Activated CD4-positive, alpha-beta T cell treated with anti-CD3 and anti-CD28 coated beads for 36 hours (primary cell): Measurements from ENCODE around the gene MAPK1. TPM values are rescaled to one million over a fixed set of nuclear protein-coding genes. Genes with fewer than 3 reads are reported as not detected.
A peak's percentile ranks its signal among the peaks of the same experiment; 100 is the strongest.
"Not testable (repeated sequence)": the region's sequence is repeated elsewhere in the genome, so short reads cannot be mapped to it uniquely, and the experiment has no call there.

Experiments
- ATAC-seq: fragments of 200-7000 bp; cut with Tn5 transposase; one replicate; pipeline ENCODE4 v1.10.0; 2021; ENCODE audit warnings: mild to moderate bottlenecking, moderate library complexity
- CTCF ChIA-PET: fragments of 350-600 bp; sonication (Branson Sonifier 250); formaldehyde crosslinking; loops from one replicate; lab custom pipeline; 2021; ENCODE audit warnings: antibody characterized with exemption; lab: Charles Lee
- POLR2A ChIA-PET: fragments of 350-600 bp; sonication (Branson Sonifier 250); formaldehyde crosslinking; loops from one replicate; lab custom pipeline; 2021; ENCODE audit warnings: antibody characterized with exemption, inconsistent platforms; lab: Charles Lee
- DNase-seq: peaks from one replicate; pipeline ENCODE4 v3.0.0-alpha.2; 2020
- H3K27ac Mint-ChIP-seq: one replicate; pipeline ENCODE4 v1.8.0; 2021; ENCODE audit warnings: mixed read lengths
- H3K27me3 Mint-ChIP-seq: one replicate; pipeline ENCODE4 v1.8.0; 2021; ENCODE audit warnings: mixed read lengths
- H3K36me3 Mint-ChIP-seq: one replicate; pipeline ENCODE4 v1.8.0; 2021; ENCODE audit warnings: low read depth, mixed read lengths
- H3K4me1 Mint-ChIP-seq: one replicate; pipeline ENCODE4 v1.8.0; 2021; ENCODE audit warnings: mixed read lengths
- H3K4me3 Mint-ChIP-seq: one replicate; pipeline ENCODE4 v1.8.0; 2021; ENCODE audit warnings: mild to moderate bottlenecking, moderate library complexity, mixed read lengths
- H3K9me3 Mint-ChIP-seq: one replicate; pipeline ENCODE4 v1.8.0; 2021; ENCODE audit warnings: low read depth, mixed read lengths
- intact Hi-C, 2 experiments: fragments of 100-400 bp; cut with DNase I in 1 of 2; cut with micrococcal nuclease in 1 of 2; formaldehyde crosslinking; loops; one replicate each; pipeline versions ENCODE4 v1.14.2 to v1.15.1; 2022 to 2024; cut with DNase I, micrococcal nuclease
- total RNA-seq, 2 experiments: library from RNA; stranded (reverse); gene quantifications; one replicate each; pipeline ENCODE4 v1.2.3, GENCODE V29; 2021

MAPK1 gene
- total RNA-seq, 2 experiments from 2014 or later = 91.9 to 108 TPM

GRCh38 chr22:21735200-21736083 lies 132.0 kb downstream of the MAPK1 start, which contains the start of gene YPEL1:
TSS of gene YPEL1 (minus strand) at chr22:21735794. CDS start at chr22:21710744, 25,050 bp downstream.
- H3K36me3 Mint-ChIP-seq = no peaks in the 10 kb centered on the region
- H3K4me1 Mint-ChIP-seq = peaks cover 10% of the 10 kb centered on the region
- H3K4me3 Mint-ChIP-seq = peak within 1 kb of the TSS; percentile 84
- H3K27ac Mint-ChIP-seq = peak within 1 kb of the TSS; percentile 79
- intact Hi-C loops = loop anchor here in 1 of 2 experiments (1.0 to 2.0 kb wide), 8 partner anchors 27 to 217 kb away; partner anchors contain the start of genes MAPK1, PPM1F and YDJC
- CTCF ChIA-PET = interaction anchor here (0.8 to 0.9 kb wide), 4 partner anchors 29 to 230 kb away, joined by 3 read pairs; no protein-coding TSS in a partner anchor
- H3K27me3 Mint-ChIP-seq = peaks cover 3% of the 10 kb centered on the region
- peak; percentile 95 for ATAC-seq
- POLR2A ChIA-PET = interaction anchor here (0.5 to 1.9 kb wide), 3 partner anchors 20 to 234 kb away, joined by 3 to 6 read pairs (median 3); no protein-coding TSS in a partner anchor
- no peaks in the 10 kb centered on the region for H3K9me3 Mint-ChIP-seq
- DNase-seq = peak; percentile 96

DNA sequence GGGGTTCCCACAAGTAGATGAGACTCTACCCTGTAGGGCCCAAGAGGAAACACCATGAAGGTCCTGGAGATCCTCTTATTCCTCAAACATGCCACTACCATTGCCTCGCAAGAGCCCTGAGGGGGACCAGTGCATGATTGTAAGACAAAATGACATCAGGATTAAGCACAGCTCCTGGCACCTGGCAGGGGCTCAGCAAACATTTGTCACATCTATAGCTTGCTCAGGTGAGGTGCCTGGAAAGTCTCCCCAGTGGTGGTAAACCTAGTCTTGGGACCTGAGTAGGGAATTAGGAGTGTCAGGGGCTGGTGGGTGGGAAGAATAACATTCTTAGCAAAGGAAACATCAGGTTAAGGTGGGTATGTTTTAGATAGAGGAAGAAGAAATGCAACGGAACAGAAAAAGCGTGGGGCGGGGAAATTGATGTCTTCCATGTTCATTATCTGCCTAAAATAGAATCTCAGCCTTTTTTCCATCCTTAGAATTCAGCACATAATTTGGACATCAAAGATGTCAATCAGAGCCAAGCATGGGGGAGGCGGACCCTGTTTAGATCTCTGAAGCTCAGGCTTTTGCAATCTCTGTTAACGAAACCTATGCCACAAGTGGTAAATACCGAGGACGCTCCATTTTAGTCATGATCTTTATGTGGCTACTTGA lies 132.8 kb downstream of the MAPK1 start:
- H3K36me3 Mint-ChIP-seq = no peaks in the 10 kb centered on the region
- H3K27ac Mint-ChIP-seq = peak overlapping the region; percentile 79
- peaks cover 10% of the 10 kb centered on the region for H3K4me1 Mint-ChIP-seq
- ChIA-PET CTCF (interaction anchor here (0.6 to 0.9 kb wide), 3 partner anchors 30 to 794 kb away, joined by 3 read pairs; no protein-coding TSS in a partner anchor), POLR2A (interaction anchor here (0.6 to 1.9 kb wide), 2 partner anchors 28 to 235 kb away, joined by 3 to 6 read pairs; no protein-coding TSS in a partner anchor)
- intact Hi-C loops = loop anchor here in 1 of 2 experiments (1.0 to 5.0 kb wide), 9 partner anchors 28 to 218 kb away; partner anchors contain the start of genes MAPK1, PPM1F and YDJC
- H3K9me3 Mint-ChIP-seq = no peaks in the 10 kb centered on the region
- DNase-seq (peak; percentile 25), ATAC-seq (no peak)
- H3K27me3 Mint-ChIP-seq = peaks cover 3% of the 10 kb centered on the region
- H3K4me3 Mint-ChIP-seq = peak overlapping the region; percentile 84

GRCh38 chr22:21731503-21731902 lies 135.9 kb downstream of the MAPK1 start:
- no peak overlapping the region for H3K4me3 Mint-ChIP-seq
- peaks cover 12% of the 10 kb centered on the region for H3K4me1 Mint-ChIP-seq
- ChIA-PET POLR2A (no interaction called here), CTCF (no interaction called here)
- no peaks in the 10 kb centered on the region for H3K9me3 Mint-ChIP-seq
- intact Hi-C loops = loop anchor here in 1 of 2 experiments (5.0 kb wide), 1 partner anchor 61 kb away; no protein-coding TSS in a partner anchor
- DNase-seq = no peak
- H3K36me3 Mint-ChIP-seq = no peaks in the 10 kb centered on the region
- no peak overlapping the region for H3K27ac Mint-ChIP-seq
- no peak for ATAC-seq
- H3K27me3 Mint-ChIP-seq = peaks cover 3% of the 10 kb centered on the region

DNA sequence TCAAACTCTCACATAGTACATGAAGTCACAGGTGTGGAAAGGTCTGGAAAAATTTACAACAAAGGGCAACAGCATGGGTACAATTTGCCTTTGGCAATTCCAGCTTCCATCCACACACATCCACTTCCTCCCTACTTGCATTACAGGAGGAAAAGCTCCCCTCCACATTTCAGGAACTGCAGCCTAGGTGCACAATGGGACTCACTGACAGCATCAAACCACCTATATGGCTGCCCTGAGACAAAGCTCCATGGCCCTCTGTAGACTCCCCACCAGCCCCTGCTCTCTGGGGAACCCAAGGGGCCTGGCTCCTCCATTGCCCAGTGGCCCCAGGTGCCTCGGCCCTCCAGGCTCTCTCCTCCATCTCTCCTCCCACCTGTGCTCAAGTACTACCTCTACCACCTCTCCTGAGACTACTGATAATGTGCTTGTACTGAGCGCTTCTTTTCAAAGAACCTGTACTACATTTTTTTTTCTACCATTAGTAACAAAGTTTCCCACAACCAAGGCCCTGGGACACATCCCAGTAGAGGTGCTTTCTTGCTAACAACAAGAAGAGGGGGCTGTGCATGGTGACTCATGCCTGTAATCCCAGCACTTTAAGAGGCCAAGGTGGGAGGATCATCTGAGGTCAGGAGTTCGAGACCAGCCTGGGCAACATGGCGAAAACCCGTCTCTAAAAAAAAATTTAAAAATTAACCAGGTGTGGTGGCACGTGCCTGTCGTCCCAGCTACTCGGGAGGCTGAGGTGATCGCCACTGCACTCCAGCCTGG lies 136.7 kb downstream of the MAPK1 start:
- Mint-ChIP-seq H3K27ac (no peak overlapping the region), H3K27me3 (peaks cover 3% of the 10 kb centered on the region), H3K4me3 (no peak overlapping the region), H3K36me3 (no peaks in the 10 kb centered on the region), H3K9me3 (no peaks in the 10 kb centered on the region), H3K4me1 (peaks cover 12% of the 10 kb centered on the region)
- POLR2A ChIA-PET = no interaction called here
- DNase-seq = no peak
- CTCF ChIA-PET = no interaction called here
- no peak for ATAC-seq
- intact Hi-C loops = loop anchor here in 1 of 2 experiments (5.0 kb wide), 1 partner anchor 62 kb away; no protein-coding TSS in a partner anchor

DNA sequence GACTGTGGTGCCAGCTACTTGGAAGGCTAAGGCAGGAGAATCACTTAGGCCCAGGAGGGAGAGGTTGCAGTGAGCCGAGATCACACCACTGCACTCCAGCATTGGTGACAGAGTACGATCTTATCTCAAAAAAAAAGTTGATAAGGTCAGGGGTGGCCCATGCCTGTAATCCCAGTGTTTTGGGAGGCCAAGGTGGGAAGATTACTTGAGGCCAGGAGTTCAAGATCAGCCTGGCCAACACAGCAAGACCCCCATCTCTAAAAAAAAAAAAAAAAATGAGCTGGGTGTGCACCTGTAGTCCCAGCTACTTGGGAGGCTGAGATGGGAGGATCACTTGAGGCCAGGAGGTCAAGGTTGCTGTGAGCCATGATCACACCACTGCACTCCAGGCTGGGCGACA lies 138.3 kb downstream of the MAPK1 start:
- ATAC-seq, intact Hi-C loops, H3K27ac Mint-ChIP-seq, POLR2A ChIA-PET, H3K27me3 Mint-ChIP-seq, H3K9me3 Mint-ChIP-seq, H3K4me1 Mint-ChIP-seq, DNase-seq, H3K4me3 Mint-ChIP-seq, H3K36me3 Mint-ChIP-seq: not testable (repeated sequence)
- CTCF ChIA-PET = interaction anchor here (1.0 kb wide), 1 partner anchor 38 kb away, joined by 3 read pairs; no protein-coding TSS in a partner anchor

- no peak for DNase-seq
- H3K4me3 Mint-ChIP-seq = no peak overlapping the region
- no peak overlapping the region for H3K27ac Mint-ChIP-seq
- no peaks in the 10 kb centered on the region for H3K36me3 Mint-ChIP-seq
- CTCF ChIA-PET = interaction anchor here (0.8 kb wide), 1 partner anchor 224 kb away, joined by 4 read pairs; the partner anchor contains the start of gene PPM1F
- H3K4me1 Mint-ChIP-seq = peaks cover 2% of the 10 kb centered on the region
- no peaks in the 10 kb centered on the region for H3K9me3 Mint-ChIP-seq
- intact Hi-C loops = no loop called here
- no peak for ATAC-seq
- no peaks in the 10 kb centered on the region for H3K27me3 Mint-ChIP-seq
- POLR2A ChIA-PET = interaction anchor here (0.6 kb wide), 1 partner anchor 88 kb away, joined by 4 read pairs; no protein-coding TSS in a partner anchor
Measured at GRCh38 chr22:21728270-21728669, 139.2 kb downstream of the MAPK1 start.

DNA sequence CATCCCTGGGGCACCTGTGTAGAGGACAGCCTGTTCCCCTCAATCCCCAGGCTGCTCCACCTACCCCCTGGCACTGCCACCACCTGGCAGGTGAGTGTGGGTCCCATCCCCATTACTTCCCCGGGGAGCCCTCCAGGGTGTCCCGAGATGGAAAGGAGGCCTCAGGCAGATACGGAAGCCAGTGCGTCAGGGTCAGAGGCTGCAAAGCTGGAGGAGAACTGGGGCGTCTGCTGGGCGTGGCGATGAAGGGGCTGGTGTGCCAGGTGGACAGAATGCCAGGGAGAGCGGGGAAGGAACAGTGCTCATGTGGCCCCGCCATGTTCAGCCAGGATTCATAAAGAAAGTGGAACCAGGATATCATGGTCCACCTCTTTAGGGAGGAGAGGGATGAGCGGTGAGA lies 139.7 kb downstream of the MAPK1 start:
- no peak for DNase-seq
- POLR2A ChIA-PET = no interaction called here
- CTCF ChIA-PET = interaction anchor here (0.8 kb wide), 1 partner anchor 225 kb away, joined by 4 read pairs; the partner anchor contains the start of gene PPM1F
- Mint-ChIP-seq H3K4me1 (peaks cover 2% of the 10 kb centered on the region), H3K27me3 (no peaks in the 10 kb centered on the region), H3K27ac (no peak overlapping the region), H3K4me3 (no peak overlapping the region), H3K9me3 (no peaks in the 10 kb centered on the region), H3K36me3 (no peaks in the 10 kb centered on the region)
- no peak for ATAC-seq
- intact Hi-C loops = no loop called here

DNA sequence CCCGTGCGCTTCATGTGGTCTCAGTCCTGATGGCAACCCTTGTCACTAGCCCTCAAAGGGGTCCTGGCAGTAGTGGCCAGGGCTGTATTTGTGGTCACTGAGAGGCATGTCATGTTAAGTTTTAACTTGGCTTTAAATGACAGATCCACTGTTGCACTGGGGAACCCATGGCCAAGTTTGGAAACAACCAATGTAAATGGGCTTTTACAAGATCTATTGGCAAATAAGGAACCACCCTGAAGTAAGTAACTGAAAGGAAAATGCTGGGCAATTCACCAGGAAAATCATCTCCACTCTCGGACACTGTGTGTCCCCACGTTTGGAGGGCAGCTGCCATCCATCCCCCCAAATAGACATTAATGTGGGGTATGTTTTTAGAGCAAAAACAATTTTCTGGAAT lies 140.3 kb downstream of the MAPK1 start:
- H3K4me1 Mint-ChIP-seq = peaks cover 2% of the 10 kb centered on the region
- intact Hi-C loops = no loop called here
- POLR2A ChIA-PET = no interaction called here
- no peak for DNase-seq
- no peaks in the 10 kb centered on the region for H3K9me3 Mint-ChIP-seq
- H3K4me3 Mint-ChIP-seq = no peak overlapping the region
- no peak overlapping the region for H3K27ac Mint-ChIP-seq
- no peaks in the 10 kb centered on the region for H3K36me3 Mint-ChIP-seq
- ATAC-seq = no peak
- H3K27me3 Mint-ChIP-seq = no peaks in the 10 kb centered on the region
- CTCF ChIA-PET = interaction anchor here (0.6 kb wide), 1 partner anchor 215 kb away, joined by 3 read pairs; no protein-coding TSS in a partner anchor

- Mint-ChIP-seq H3K27ac (no peak overlapping the region), H3K36me3 (no peaks in the 10 kb centered on the region), H3K4me1 (peaks cover 2% of the 10 kb centered on the region), H3K27me3 (no peaks in the 10 kb centered on the region), H3K9me3 (no peaks in the 10 kb centered on the region), H3K4me3 (no peak overlapping the region)
- CTCF ChIA-PET = interaction anchor here (0.6 to 0.7 kb wide), 2 partner anchors 127 to 216 kb away, joined by 3 to 4 read pairs; no protein-coding TSS in a partner anchor
- intact Hi-C loops = no loop called here
- POLR2A ChIA-PET = no interaction called here
- peak; percentile 65 for DNase-seq
- ATAC-seq = peak; percentile 98
Measured at GRCh38 chr22:21726650-21727049, 140.8 kb downstream of the MAPK1 start.

DNA sequence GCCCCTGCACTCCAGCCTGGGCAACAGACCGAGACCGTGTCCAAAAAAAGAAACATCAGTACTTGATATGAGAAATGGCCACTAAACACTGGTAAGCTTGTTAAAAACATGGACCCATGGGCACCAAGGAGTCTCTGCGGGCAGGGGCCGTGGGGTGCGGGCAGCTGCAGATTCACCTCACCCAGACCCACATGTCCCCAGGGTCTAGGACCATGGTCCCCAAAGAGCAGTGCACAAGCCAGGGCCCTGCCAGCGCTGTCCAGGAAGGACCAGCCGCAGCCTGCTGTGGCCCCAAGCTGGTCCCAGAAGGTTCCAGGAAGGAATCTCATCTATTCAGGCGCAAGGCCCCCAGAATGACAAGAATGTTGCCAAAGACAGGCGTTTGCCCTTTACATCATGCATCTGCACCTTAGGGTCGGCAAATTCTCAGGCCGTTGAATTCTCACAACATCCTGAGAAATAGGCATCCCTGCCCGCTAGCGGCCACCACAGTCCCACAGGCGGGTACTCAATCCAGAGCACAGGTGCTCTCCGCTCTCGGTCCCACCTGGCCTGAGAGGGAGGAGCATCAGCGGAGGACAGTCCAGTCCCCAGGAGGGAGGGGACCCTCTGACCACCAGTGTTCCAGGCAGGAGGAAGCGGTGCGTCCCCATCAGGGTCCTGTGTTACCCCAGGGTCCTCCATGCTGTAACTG lies 141.3 kb downstream of the MAPK1 start:
- intact Hi-C loops = no loop called here
- ChIA-PET POLR2A (interaction anchor here (0.9 kb wide), 1 partner anchor 16 kb away, joined by 4 read pairs; no protein-coding TSS in a partner anchor), CTCF (interaction anchor here (0.7 kb wide), 1 partner anchor 127 kb away, joined by 4 read pairs; no protein-coding TSS in a partner anchor)
- no peak overlapping the region for H3K27ac Mint-ChIP-seq
- H3K27me3 Mint-ChIP-seq = no peaks in the 10 kb centered on the region
- peaks cover 2% of the 10 kb centered on the region for H3K4me1 Mint-ChIP-seq
- no peak overlapping the region for H3K4me3 Mint-ChIP-seq
- no peaks in the 10 kb centered on the region for H3K9me3 Mint-ChIP-seq
- ATAC-seq (no peak), DNase-seq (no peak)
- no peaks in the 10 kb centered on the region for H3K36me3 Mint-ChIP-seq
